Neural progenitor cell (in vitro differentiated cells): ENCODE data around the gene CDHR2. TPM values are rescaled to one million over a fixed set of nuclear protein-coding genes. Genes with fewer than 3 reads are reported as not detected.
A peak's percentile ranks its signal among the peaks of the same experiment; 100 is the strongest.

Experiments
- DNase-seq: peaks from one replicate; pipeline ENCODE4 v3.0.0-alpha.2; 2016; ENCODE audit warnings: low spot score
- H2AFZ ChIP-seq: fragments of 200-600 bp; sonication (generic); replicated peaks from 2 replicates; pipeline ENCODE4 v1.6.1; 2016; ENCODE audit warnings: antibody characterized with exemption
- H3F3A ChIP-seq: fragments of 200-600 bp; sonication (generic); 2 replicates; pipeline ENCODE4 v1.6.1; 2016; ENCODE audit warnings: antibody characterized with exemption, low read depth
- H3K27ac ChIP-seq: fragments of 200-600 bp; sonication (generic); 2 replicates; pipeline ENCODE4 v1.5.1; 2016; ENCODE audit warnings: mild to moderate bottlenecking
- H3K27me3 ChIP-seq: fragments of 200-600 bp; sonication (generic); 2 replicates; pipeline ENCODE4 v1.6.1; 2016; ENCODE audit warnings: mild to moderate bottlenecking, moderate library complexity
- H3K36me3 ChIP-seq: fragments of 200-600 bp; sonication (generic); 2 replicates; pipeline ENCODE4 v1.5.1; 2016
- H3K4me1 ChIP-seq: fragments of 200-600 bp; sonication (generic); 2 replicates; pipeline ENCODE4 v1.6.1; 2016; ENCODE audit warnings: mixed run types
- H3K4me2 ChIP-seq: fragments of 200-600 bp; sonication (generic); 2 replicates; pipeline ENCODE4 v1.6.1; 2016
- H3K4me3 ChIP-seq: fragments of 200-600 bp; sonication (generic); 2 replicates; pipeline ENCODE4 v1.5.1; 2016
- H3K79me2 ChIP-seq: fragments of 200-600 bp; sonication (generic); 2 replicates; pipeline ENCODE4 v1.6.1; 2016; ENCODE audit warnings: low read depth
- H3K9ac ChIP-seq: fragments of 200-600 bp; sonication (generic); 2 replicates; pipeline ENCODE4 v1.6.1; 2016
- H3K9me3 ChIP-seq: fragments of 200-600 bp; sonication (generic); 2 replicates; pipeline ENCODE4 v1.5.1; 2016; ENCODE audit warnings: low read depth
- H4K20me1 ChIP-seq: fragments of 200-600 bp; sonication (generic); 2 replicates; pipeline ENCODE4 v1.6.1; 2016; ENCODE audit warnings: low read depth
- H3K27ac Mint-ChIP-seq: 3 replicates; pipeline ENCODE4 v1.8.0; 2021; ENCODE audit warnings: mixed read lengths
- H3K27me3 Mint-ChIP-seq: 2 replicates; pipeline ENCODE4 v1.8.0; 2022; ENCODE audit warnings: low read depth, mild to moderate bottlenecking, inconsistent platforms, moderate library complexity, mixed read lengths; ENCODE audit not compliant: insufficient read depth
- H3K36me3 Mint-ChIP-seq: 3 replicates; pipeline ENCODE4 v1.8.0; 2021; ENCODE audit warnings: mixed read lengths
- H3K4me1 Mint-ChIP-seq: 3 replicates; pipeline ENCODE4 v1.8.0; 2021; ENCODE audit warnings: mixed read lengths
- H3K4me3 Mint-ChIP-seq: 3 replicates; pipeline ENCODE4 v1.8.0; 2021; ENCODE audit warnings: mild to moderate bottlenecking, moderate library complexity, mixed read lengths
- H3K9me3 Mint-ChIP-seq: 3 replicates; pipeline ENCODE4 v1.8.0; 2020; ENCODE audit warnings: mixed read lengths
- EZH2 ChIP-seq: fragments of 200-600 bp; sonication (generic); IDR thresholded peaks from 2 replicates; pipeline ENCODE4 v1.6.1; 2017; ENCODE audit warnings: antibody characterized with exemption, mild to moderate bottlenecking, moderate library complexity
- EZH2phosphoT487 ChIP-seq: fragments of 200-600 bp; sonication (generic); IDR thresholded peaks from 2 replicates; pipeline ENCODE4 v1.6.1; 2017; ENCODE audit warnings: antibody characterized with exemption
- total RNA-seq: library from RNA; depleted of rRNA; stranded (reverse); fragments of >200 nt; gene quantifications from 2 replicates; pipeline ENCODE4 v1.2.3, GENCODE V29; 2015; ENCODE audit warnings: low replicate concordance
- TF ChIP-seq, protein P1 (sequence below): fragments of 200-600 bp; sonication (generic); IDR thresholded peaks from 2 replicates; pipeline ENCODE4 v1.5.1; 2017; ENCODE audit warnings: antibody characterized with exemption, mild to moderate bottlenecking

Gene CDHR2
- total RNA-seq, 1 donor from 2014 or later: not detected

DNA sequence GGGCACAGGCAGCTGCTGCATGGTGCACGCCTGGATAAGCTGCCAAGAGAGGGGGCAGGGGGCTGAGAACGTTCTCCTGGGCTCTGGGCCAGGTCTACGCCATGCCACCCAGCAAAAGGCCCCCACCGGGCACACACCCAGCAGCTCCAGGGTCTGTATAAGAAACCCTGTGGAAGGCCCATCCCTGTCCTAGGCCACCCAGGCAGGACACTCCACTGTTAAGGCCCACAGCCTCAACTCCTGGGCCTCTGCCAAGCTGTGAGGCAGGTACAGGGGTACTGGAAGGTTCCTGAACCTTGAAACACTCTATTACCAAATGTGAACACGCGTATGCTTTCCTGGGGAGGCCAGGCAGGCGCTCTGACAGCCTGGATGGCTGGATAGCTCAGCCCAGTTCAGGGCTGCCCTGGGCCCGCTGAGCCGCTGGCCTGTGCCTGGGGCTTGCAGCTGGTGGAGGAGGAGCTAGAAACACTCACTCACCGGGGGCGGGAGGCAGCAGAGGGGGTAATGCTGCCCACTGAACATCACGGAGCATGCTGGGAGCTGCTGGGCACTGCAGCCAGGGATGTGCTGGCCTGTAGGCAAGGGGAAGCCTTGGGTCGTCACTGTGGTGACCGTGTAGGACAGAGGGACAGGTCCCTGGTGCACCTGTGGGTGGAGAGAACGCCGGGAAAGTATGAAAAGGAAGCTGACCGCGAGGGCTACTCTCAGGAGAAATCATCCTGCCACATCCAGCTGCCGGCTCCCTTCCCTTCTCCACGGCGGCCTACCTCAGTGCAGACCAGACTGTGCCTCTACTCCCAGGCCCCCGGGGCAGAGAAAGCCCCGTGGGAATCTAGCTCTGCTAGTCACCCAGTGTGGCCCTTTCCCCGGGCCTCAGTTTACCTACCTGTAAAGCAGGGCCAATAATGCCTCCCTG lies 17.9 kb upstream of the CDHR2 start:
- DNase-seq: no peak
- H3K27ac ChIP-seq: no peak overlapping the region
- H3K9me3 ChIP-seq: no peaks in the 10 kb centered on the region
- H3K79me2 ChIP-seq: peaks cover 54% of the 10 kb centered on the region
- Mint-ChIP-seq H3K27ac (peak overlapping the region; percentile 72), H3K4me3 (no peak overlapping the region), H3K27me3 (peaks cover 3% of the 10 kb centered on the region), H3K9me3 (no peaks in the 10 kb centered on the region), H3K4me1 (peaks cover 26% of the 10 kb centered on the region), H3K36me3 (peaks cover 6% of the 10 kb centered on the region)
- H3K36me3 ChIP-seq: no peaks in the 10 kb centered on the region
- no peak for TF ChIP-seq EZH2phosphoT487
- no peak overlapping the region for H3K4me3 ChIP-seq
- H3K4me1 ChIP-seq: peaks cover 10% of the 10 kb centered on the region
- H3K9ac ChIP-seq: no peak overlapping the region
- no peak overlapping the region for H2AFZ ChIP-seq
- no peaks in the 10 kb centered on the region for H3K27me3 ChIP-seq
- no peak overlapping the region for H3K4me2 ChIP-seq
- H3F3A ChIP-seq: no peaks in the 10 kb centered on the region
- peaks cover 64% of the 10 kb centered on the region for H4K20me1 ChIP-seq

DNA sequence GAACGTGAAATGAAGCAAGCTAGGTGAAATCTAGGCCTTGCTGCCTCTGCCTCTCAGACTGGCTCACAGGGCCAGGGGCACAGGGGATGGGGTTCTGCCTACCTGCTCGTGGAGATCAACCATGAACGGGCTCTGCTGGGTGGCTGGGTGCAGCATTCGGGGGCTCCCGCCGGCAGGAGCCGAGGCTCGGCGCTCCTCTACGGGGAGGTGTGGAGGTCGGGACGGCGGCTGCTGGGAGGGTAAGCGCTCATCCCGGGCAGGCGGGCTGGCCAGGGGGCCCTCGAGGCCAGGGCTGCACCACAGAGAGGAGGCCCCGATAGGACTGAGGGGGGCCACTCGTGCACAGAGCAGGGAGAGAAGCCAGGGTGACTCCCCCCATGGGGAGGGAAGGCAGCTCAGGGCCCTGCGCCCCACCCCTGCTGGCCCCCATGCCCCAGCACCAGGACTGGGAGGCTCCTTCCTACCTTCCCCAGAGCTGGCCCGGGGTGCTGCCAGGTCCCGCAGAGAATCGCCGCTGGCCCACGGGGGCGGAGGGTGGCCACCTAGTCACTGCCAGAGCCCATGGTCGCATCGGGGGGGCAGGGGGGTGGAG lies 17.1 kb upstream of the CDHR2 start:
- H3F3A ChIP-seq: no peaks in the 10 kb centered on the region
- no peaks in the 10 kb centered on the region for H3K9me3 Mint-ChIP-seq
- TF ChIP-seq EZH2phosphoT487 (no peak), EZH2 (no peak)
- TF ChIP-seq, protein P1, sequence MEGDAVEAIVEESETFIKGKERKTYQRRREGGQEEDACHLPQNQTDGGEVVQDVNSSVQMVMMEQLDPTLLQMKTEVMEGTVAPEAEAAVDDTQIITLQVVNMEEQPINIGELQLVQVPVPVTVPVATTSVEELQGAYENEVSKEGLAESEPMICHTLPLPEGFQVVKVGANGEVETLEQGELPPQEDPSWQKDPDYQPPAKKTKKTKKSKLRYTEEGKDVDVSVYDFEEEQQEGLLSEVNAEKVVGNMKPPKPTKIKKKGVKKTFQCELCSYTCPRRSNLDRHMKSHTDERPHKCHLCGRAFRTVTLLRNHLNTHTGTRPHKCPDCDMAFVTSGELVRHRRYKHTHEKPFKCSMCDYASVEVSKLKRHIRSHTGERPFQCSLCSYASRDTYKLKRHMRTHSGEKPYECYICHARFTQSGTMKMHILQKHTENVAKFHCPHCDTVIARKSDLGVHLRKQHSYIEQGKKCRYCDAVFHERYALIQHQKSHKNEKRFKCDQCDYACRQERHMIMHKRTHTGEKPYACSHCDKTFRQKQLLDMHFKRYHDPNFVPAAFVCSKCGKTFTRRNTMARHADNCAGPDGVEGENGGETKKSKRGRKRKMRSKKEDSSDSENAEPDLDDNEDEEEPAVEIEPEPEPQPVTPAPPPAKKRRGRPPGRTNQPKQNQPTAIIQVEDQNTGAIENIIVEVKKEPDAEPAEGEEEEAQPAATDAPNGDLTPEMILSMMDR: no peak
- peaks cover 62% of the 10 kb centered on the region for H3K79me2 ChIP-seq
- H3K27ac ChIP-seq: no peak overlapping the region
- H3K4me1 ChIP-seq: peaks cover 10% of the 10 kb centered on the region
- H3K27me3 Mint-ChIP-seq: peaks cover 3% of the 10 kb centered on the region
- no peak overlapping the region for H2AFZ ChIP-seq
- H3K36me3 Mint-ChIP-seq: peaks cover 6% of the 10 kb centered on the region
- DNase-seq: no peak
- H3K4me3 Mint-ChIP-seq: no peak overlapping the region
- H3K4me1 Mint-ChIP-seq: peaks cover 26% of the 10 kb centered on the region
- no peaks in the 10 kb centered on the region for H3K36me3 ChIP-seq
- H3K4me2 ChIP-seq: no peak overlapping the region
- no peaks in the 10 kb centered on the region for H3K27me3 ChIP-seq
- H3K9me3 ChIP-seq: no peaks in the 10 kb centered on the region
- peaks cover 64% of the 10 kb centered on the region for H4K20me1 ChIP-seq
- no peak overlapping the region for H3K9ac ChIP-seq
- H3K4me3 ChIP-seq: no peak overlapping the region
- H3K27ac Mint-ChIP-seq: no peak overlapping the region

DNA sequence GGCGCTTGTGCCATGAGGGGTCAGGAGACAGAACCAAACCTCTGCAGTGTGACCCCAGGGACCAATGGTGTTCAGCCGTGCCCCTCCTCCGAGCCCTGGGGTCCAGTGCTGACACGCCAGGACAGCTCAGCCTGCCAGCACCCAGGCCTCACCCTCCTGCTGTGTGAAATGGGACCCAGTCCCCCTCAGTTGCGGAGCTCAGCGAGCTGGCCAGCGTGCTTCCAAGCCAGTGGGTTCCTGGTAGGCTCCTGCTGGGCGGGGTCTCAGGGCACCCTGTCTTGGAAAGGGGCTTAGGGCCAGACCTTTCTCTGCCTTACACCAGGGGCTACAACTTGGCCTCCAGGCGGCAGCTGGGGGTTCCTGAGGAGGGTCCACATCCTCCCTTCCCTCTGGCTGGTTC lies 16.3 kb upstream of the CDHR2 start:
- DNase-seq: no peak
- Mint-ChIP-seq H3K27ac (no peak overlapping the region), H3K4me3 (no peak overlapping the region), H3K4me1 (peaks cover 27% of the 10 kb centered on the region), H3K9me3 (no peaks in the 10 kb centered on the region), H3K27me3 (no peaks in the 10 kb centered on the region), H3K36me3 (peaks cover 6% of the 10 kb centered on the region)
- H3K4me3 ChIP-seq: no peak overlapping the region
- no peaks in the 10 kb centered on the region for H3K27me3 ChIP-seq
- H2AFZ ChIP-seq: no peak overlapping the region
- H4K20me1 ChIP-seq: peaks cover 64% of the 10 kb centered on the region
- H3K4me1 ChIP-seq: peaks cover 10% of the 10 kb centered on the region
- H3K27ac ChIP-seq: no peak overlapping the region
- H3K79me2 ChIP-seq: peaks cover 62% of the 10 kb centered on the region
- H3K9me3 ChIP-seq: no peaks in the 10 kb centered on the region
- TF ChIP-seq EZH2phosphoT487: no peak
- H3F3A ChIP-seq: peaks cover 3% of the 10 kb centered on the region
- no peak overlapping the region for H3K9ac ChIP-seq
- no peaks in the 10 kb centered on the region for H3K36me3 ChIP-seq
- H3K4me2 ChIP-seq: no peak overlapping the region

DNA sequence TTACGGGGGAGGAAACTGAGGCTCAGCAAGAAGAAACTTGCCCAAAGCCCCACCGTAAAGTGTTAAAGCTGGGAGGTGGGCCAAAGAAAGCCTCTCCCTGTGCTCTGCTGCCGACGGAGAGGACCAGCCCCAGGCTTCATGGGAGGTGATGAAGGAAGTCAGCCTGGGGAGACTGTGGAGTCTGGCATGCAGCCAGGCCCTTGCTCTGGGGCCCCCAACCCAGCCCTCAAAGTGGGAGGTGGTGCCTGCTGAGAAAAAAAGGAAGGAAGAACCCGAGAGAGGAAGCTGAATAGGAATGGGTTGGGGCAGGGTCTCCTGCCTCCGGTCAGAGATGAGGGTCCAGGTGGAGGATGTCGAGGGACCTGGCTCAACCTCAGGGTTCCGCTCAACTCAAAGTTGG lies 15.8 kb upstream of the CDHR2 start:
- TF ChIP-seq EZH2phosphoT487: no peak
- no peak for TF ChIP-seq EZH2
- TF ChIP-seq, protein P1: no peak
- Mint-ChIP-seq H3K4me3 (no peak overlapping the region), H3K4me1 (peaks cover 33% of the 10 kb centered on the region), H3K27ac (no peak overlapping the region), H3K9me3 (no peaks in the 10 kb centered on the region), H3K36me3 (peaks cover 6% of the 10 kb centered on the region), H3K27me3 (no peaks in the 10 kb centered on the region)
- Histone ChIP-seq H2AFZ (no peak overlapping the region), H3F3A (peaks cover 7% of the 10 kb centered on the region), H3K4me1 (peaks cover 13% of the 10 kb centered on the region), H3K36me3 (no peaks in the 10 kb centered on the region), H3K4me3 (no peak overlapping the region), H3K27ac (no peak overlapping the region), H4K20me1 (peaks cover 59% of the 10 kb centered on the region), H3K27me3 (no peaks in the 10 kb centered on the region), H3K9ac (no peak overlapping the region), H3K4me2 (peak overlapping the region; percentile 91), H3K79me2 (peaks cover 62% of the 10 kb centered on the region), H3K9me3 (no peaks in the 10 kb centered on the region)
- DNase-seq: no peak
